ENCODE results near the gene MCF2L. TPM values are rescaled to one million over a fixed set of nuclear protein-coding genes. Genes with fewer than 3 reads are reported as not detected.

The MCF2L gene
- total RNA-seq, 1 experiment from 2014 or later = not detected

DNA sequence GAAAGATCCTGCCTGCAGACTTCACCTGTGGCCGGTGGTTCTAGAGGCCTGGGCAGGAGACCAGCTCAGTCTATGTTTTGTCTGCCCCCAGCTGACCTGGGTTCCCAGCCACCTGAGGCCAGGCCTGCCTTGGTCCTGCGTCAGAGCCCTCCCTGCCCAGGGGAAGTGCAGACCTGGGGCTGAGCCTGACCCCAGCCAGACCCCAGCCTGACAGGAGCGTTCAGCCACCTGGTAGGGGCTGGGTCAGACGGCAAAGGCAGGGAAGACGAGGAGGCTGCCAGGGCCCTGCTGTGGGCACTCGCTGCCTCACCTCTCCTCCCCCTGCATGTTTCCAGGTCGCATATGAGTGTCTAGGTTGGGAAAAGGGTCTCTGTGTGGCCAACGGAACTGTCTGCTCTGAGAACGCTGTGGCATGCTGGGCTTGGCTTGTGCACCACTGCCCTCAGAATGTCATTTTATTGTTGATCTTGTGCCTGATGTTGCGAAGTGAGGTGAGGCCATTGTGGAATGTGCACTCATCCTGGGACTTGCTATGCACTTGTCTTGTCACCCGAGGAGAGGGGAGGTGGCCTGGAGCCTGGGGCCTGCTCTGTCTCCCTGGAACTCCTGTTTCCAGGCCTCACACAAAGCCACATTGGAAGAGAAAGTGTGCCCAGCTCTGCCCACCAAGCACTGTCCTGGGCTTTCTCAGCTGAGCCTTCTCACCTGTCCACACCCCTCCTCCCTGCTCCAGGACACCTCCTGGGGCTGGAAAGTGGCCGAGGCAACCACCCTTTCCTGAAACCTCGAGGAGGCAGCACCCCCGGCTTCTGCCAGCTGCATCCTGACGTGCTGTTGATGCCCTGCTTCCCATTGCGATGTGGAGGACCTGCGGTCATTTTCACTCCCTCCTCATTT is 15.2 kb upstream of the MCF2L start:
- no peaks in the 10 kb centered on the region for H3K9me3 Mint-ChIP-seq (ENCODE audit: unreplicated experiment)
- ChIA-PET CTCF (interaction anchor here (0.6 to 1.4 kb wide), 3 partner anchors 11 to 30 kb away, joined by 3 to 4 read pairs (median 3); no protein-coding TSS in a partner anchor), POLR2A (no interaction called here)
- no peaks in the 10 kb centered on the region for H3K36me3 Mint-ChIP-seq (ENCODE audit: insufficient read depth, unreplicated experiment)
- H3K4me3 Mint-ChIP-seq (ENCODE audit: unreplicated experiment) = no peak overlapping the region
- no peak overlapping the region for H3K27ac Mint-ChIP-seq (ENCODE audit: low read depth, unreplicated experiment)
- H3K4me1 Mint-ChIP-seq (ENCODE audit: insufficient read depth, unreplicated experiment) = no peaks in the 10 kb centered on the region
- DNase-seq (ENCODE audit: unreplicated experiment) = no peak
- peaks cover 46% of the 10 kb centered on the region for H3K27me3 Mint-ChIP-seq (ENCODE audit: insufficient read depth, unreplicated experiment)
- intact Hi-C loops (cut with micrococcal nuclease) = no loop called here
- no peak for TF ChIP-seq CTCF (IDR thresholded peaks at IDR 0.05; ENCODE audit: unreplicated experiment)
- no TSS peak for BruUV-seq (replicated peaks)

- TF ChIP-seq CTCF (IDR thresholded peaks at IDR 0.05; ENCODE audit: unreplicated experiment) = no peak
- POLR2A ChIA-PET = no interaction called here
- no peak overlapping the region for H3K4me3 Mint-ChIP-seq (ENCODE audit: unreplicated experiment)
- H3K9me3 Mint-ChIP-seq (ENCODE audit: unreplicated experiment) = no peaks in the 10 kb centered on the region
- CTCF ChIA-PET = interaction anchor here (1.4 kb wide), 1 partner anchor 12 kb away, joined by 4 read pairs; no protein-coding TSS in a partner anchor
- intact Hi-C loops (cut with micrococcal nuclease) = no loop called here
- peaks cover 37% of the 10 kb centered on the region for H3K27me3 Mint-ChIP-seq (ENCODE audit: insufficient read depth, unreplicated experiment)
- no peaks in the 10 kb centered on the region for H3K4me1 Mint-ChIP-seq (ENCODE audit: insufficient read depth, unreplicated experiment)
- no peak for DNase-seq (ENCODE audit: unreplicated experiment)
- H3K27ac Mint-ChIP-seq (ENCODE audit: low read depth, unreplicated experiment) = no peak overlapping the region
- BruUV-seq (replicated peaks) = no TSS peak
- no peaks in the 10 kb centered on the region for H3K36me3 Mint-ChIP-seq (ENCODE audit: insufficient read depth, unreplicated experiment)
Observed at GRCh38 chr13:112954488-112955270, 14.3 kb upstream of the MCF2L start.

DNA sequence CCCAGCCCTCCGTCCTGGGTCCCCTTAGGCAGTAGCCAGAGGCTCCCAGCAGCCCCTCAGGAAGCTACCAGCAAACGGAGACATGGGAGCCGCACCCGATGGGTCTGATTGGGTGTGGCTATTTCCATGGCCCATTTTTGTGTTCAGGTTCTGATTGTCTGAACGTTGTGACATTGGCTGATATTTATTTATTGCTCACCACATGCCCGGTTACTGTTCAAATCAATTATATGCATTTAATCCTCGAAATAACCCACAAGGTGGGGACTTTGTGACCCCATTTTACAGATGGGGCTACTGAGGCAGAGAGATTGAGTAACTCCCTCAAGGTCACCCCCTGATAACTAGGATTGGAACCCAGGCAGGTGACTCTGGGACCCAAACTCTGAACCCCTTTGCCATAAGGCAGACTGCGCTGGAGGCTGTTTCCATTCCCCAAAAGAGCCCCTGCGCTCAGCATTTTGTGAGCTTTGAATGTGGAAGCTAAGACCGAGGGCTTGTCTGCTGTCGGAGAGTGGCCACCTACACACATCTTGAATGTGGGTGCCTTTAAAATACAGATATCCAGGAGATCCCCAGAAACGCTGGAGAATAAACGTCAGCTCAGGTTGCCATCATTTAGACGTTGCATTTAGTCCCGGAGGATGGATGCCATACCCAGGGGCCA is 13.6 kb upstream of the MCF2L start:
- CTCF ChIA-PET = interaction anchor here (0.7 kb wide), 1 partner anchor 441 kb away, joined by 3 read pairs; no protein-coding TSS in a partner anchor
- TF ChIP-seq CTCF (IDR thresholded peaks at IDR 0.05; ENCODE audit: unreplicated experiment) = no peak
- POLR2A ChIA-PET = no interaction called here
- intact Hi-C loops (cut with micrococcal nuclease) = no loop called here
- no peaks in the 10 kb centered on the region for H3K9me3 Mint-ChIP-seq (ENCODE audit: unreplicated experiment)
- no peak overlapping the region for H3K4me3 Mint-ChIP-seq (ENCODE audit: unreplicated experiment)
- H3K27ac Mint-ChIP-seq (ENCODE audit: low read depth, unreplicated experiment) = no peak overlapping the region
- no peak for DNase-seq (ENCODE audit: unreplicated experiment)
- H3K36me3 Mint-ChIP-seq (ENCODE audit: insufficient read depth, unreplicated experiment) = no peaks in the 10 kb centered on the region
- H3K4me1 Mint-ChIP-seq (ENCODE audit: insufficient read depth, unreplicated experiment) = no peaks in the 10 kb centered on the region
- H3K27me3 Mint-ChIP-seq (ENCODE audit: insufficient read depth, unreplicated experiment) = peaks cover 30% of the 10 kb centered on the region
- no TSS peak for BruUV-seq (replicated peaks)

GRCh38 chr13:112955956-112956355 is 13.1 kb upstream of the MCF2L start:
- H3K27me3 Mint-ChIP-seq (ENCODE audit: insufficient read depth, unreplicated experiment) = peaks cover 24% of the 10 kb centered on the region
- H3K4me1 Mint-ChIP-seq (ENCODE audit: insufficient read depth, unreplicated experiment) = no peaks in the 10 kb centered on the region
- no peak for DNase-seq (ENCODE audit: unreplicated experiment)
- H3K36me3 Mint-ChIP-seq (ENCODE audit: insufficient read depth, unreplicated experiment) = no peaks in the 10 kb centered on the region
- no peak overlapping the region for H3K4me3 Mint-ChIP-seq (ENCODE audit: unreplicated experiment)
- TF ChIP-seq CTCF (IDR thresholded peaks at IDR 0.05; ENCODE audit: unreplicated experiment) = no peak
- no peak overlapping the region for H3K27ac Mint-ChIP-seq (ENCODE audit: low read depth, unreplicated experiment)
- intact Hi-C loops (cut with micrococcal nuclease) = no loop called here
- ChIA-PET CTCF (interaction anchor here (0.7 kb wide), 1 partner anchor 440 kb away, joined by 3 read pairs; no protein-coding TSS in a partner anchor), POLR2A (no interaction called here)
- BruUV-seq (replicated peaks) = no TSS peak
- H3K9me3 Mint-ChIP-seq (ENCODE audit: unreplicated experiment) = no peaks in the 10 kb centered on the region
